Activated naive CD4-positive, alpha-beta T cell (primary cell): Measurements from ENCODE around the gene EDDM13.
"Not testable (repeated sequence)": the region's sequence is repeated elsewhere in the genome, so short reads cannot be mapped to it uniquely, and the experiment has no call there.

Experiments
- DNase-seq, 4 experiments: peaks; one replicate each; lab custom pipeline; 2025; lab: John Stamatoyannopoulos, UW

Gene EDDM13

GRCh38 chr19:56272161-56272798, at the start of gene EDDM13:
EDDM13 (plus strand) TSS chr19:56272748; CDS start chr19:56272835, 87 bp downstream.
- DNase-seq: no peak

GRCh38 chr19:56222901-56223300, 49.6 kb upstream of the EDDM13 start:
- DNase-seq: no peak

DNA sequence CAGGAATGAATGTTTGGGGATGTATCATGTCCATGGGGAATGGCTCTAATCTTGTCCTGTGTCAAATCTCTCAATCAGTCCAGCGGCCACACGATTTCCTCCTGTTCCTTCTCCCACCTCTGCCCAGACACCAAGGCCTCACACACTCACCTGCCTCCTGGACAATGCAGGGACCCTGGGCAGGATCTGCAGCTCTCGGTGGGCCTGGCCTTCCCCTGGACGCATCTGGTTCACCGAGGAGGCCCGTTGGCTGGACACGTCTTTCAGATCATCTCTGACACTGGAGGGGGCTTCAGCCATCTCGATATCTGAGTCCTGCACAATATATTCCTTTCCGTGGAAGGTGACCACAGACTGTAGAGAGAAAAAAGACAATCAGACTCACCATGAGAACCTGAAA, 49.1 kb upstream of the EDDM13 start:
- no peak for DNase-seq

DNA sequence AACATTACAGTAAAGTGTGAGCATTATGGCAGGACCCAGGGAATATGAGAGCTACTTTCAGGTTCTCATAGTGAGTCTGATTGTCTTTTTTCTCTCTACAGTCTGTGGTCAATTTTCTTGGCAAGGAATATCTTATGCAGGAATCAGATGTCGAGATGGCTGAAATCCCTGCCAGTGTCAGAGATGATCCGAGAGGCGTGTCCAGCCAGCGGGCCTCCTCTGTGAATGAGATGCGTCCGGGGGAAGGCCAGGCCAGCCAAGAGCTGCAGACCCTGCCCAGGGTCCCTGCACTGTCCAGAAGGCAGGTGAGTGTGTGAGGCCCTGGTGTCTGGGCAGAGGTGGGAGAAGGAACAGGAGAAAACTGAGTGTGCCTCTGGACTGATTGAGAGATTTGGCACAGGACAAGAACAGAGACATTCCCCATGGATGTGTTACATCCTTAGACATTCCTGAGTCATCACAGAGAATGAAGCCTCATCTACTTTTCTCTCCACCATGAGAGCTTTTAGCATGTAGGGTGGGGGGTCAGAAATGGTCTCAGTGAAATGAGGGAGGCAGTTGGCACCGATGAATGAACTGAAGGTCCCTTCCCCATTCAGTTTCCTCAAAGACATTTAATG, 27.3 kb upstream of the EDDM13 start:
- DNase-seq: no peak

- DNase-seq: not testable (repeated sequence)
Measured at GRCh38 chr19:56245764-56246163, 26.8 kb upstream of the EDDM13 start.

DNA sequence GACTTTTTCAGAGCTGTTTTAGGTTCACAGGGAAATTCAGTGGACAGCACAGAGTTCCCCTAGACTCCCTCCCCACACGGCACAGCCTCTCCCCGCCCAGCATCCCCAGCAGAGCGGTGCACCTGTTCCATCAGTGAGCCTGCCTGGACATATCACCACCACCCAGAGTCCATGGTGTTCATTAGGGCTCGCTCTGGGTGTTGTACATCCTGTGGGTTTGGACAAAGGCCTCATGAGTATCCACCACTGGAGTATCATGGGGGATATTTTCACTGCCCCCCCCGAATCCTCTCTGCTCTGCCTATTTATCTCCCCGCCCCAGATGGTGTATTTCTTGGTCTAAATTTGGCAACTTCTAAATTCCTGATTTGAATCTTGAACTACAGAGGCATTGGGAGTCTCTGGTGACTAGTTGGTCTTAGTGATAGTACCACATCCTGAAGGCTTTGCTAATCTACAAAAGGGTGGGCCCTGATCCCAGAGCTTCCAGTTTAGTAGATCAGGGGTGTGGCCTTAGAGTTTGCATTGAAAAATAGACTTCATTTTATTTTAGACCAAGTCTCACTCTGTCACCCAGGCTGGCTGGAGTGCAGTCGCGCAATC, 23.7 kb upstream of the EDDM13 start:
- not testable (repeated sequence) for DNase-seq

GRCh38 chr19:56252699-56253422, 19.7 kb upstream of the EDDM13 start:
- DNase-seq: peak; percentile 20 to 51 (median 38)

DNA sequence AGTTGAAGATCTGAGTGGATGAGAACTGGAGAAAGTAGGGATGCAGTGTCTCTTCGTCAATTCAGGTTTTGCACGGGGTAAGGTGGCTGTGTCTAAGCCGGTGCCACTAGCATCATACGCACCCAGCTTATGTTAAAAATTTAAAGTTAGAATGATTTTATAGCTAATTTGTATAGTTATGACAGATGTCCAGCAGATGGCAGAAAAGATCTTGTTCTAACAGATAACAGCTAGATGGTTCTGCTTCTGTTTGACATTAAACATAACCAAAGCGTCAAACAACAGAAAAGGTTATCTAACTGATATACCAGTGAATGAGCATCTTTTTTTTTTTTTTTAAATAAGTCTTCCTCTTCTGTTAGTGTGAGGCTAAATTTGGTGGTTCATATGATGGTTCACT, 18.8 kb upstream of the EDDM13 start:
- DNase-seq: no peak

GRCh38 chr19:56258272-56258671, 14.3 kb upstream of the EDDM13 start:
- no peak for DNase-seq

GRCh38 chr19:56261145-56261544, 11.4 kb upstream of the EDDM13 start:
- DNase-seq: no peak

DNA sequence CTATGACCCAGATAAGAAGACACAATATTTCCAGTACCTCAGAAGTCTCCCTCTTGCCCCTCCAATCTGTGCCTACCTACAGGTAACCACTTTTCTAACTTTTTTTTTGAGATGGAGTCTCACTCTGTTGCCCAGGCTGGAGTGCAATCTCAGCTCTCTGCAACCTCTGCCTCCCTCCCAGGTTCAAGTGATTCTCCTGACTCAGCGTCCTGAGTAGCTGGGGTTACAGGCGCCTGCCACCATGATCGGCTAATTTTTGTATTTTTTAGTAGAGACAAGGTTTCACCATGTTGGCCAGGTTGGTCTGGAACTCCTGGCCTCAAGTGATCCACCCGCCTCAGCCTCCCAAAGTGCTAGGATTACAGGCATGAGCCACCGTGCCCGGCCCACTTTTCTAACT, 10.6 kb upstream of the EDDM13 start:
- DNase-seq: not testable (repeated sequence)

GRCh38 chr19:56263319-56263718, 9.2 kb upstream of the EDDM13 start:
- no peak for DNase-seq

DNA sequence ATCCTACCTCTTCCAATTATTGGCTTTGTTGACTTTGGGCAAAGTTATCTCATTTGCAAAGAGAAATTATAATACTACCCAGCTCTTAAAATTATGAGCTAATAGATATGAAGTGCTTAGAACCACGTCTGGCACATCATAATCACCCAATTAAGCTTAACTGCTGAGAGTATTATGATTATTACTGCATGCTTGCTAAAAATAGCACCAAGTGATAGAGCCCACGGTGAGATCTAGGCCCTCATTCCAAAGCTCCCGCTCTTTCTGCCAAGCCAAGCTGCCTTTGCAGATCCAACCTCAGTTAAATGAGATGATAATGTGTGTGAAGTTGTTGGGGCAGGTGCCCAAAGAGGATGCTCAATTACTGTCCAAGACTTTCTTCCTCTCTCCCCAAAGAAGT, 6.5 kb upstream of the EDDM13 start:
- no peak for DNase-seq

DNA sequence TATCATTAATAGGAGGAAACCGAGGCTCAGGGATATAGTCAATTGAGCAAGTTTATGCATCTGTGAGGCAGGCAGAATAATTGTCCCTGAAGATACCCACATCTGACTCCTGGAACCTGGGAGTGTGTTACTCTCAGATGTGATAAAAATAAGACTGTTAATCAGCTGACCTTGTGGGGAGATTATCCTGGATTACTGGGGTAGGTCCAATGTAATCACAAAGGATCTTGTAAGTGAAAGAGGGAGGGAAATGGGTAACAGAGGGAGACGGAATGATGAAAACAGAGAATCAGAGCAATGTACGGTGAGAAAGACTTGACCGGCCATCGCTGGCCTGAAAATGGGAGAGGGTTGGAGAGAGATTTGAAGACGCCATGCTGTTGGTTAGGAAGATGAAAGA, 3.2 kb upstream of the EDDM13 start:
- DNase-seq: no peak

DNA sequence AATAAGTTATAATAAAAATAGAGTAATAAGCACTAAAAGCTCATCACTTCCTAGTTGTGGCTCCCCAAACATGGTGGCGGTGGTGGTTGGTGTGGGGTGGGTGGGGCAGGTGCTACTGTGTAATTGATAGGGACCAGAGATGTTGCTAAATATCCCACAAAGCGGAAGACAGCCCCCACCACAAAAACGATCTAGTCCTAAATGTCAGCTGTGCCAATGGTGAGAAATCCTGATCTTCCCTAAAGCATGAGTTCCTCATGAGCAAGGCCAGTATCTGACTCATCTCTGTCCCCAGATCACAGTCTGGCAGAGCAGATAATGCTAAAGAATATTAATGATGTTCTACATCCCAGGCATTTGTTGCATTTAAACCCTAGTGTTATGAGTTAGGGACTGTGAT, 1.9 kb upstream of the EDDM13 start:
- DNase-seq: no peak

DNA sequence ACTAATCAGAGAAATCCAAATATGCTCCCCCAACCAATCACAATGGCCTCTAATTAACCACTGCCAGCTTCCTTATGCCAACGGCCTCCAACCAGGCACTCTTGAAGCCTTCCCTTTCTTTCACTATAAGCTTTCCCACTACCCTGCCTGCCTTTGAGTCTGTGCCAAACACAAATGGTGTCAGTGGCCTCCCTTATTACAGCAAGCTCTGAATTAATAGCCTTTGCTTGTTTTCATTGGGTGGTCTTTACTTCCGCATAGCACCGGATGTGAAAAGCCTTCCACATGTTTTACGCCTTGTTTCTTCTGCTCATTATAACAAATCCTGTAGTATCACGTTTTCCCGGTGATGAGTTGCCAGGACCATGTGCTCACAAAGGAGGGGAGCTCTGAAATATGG, 1.4 kb upstream of the EDDM13 start:
- DNase-seq: no peak

DNA sequence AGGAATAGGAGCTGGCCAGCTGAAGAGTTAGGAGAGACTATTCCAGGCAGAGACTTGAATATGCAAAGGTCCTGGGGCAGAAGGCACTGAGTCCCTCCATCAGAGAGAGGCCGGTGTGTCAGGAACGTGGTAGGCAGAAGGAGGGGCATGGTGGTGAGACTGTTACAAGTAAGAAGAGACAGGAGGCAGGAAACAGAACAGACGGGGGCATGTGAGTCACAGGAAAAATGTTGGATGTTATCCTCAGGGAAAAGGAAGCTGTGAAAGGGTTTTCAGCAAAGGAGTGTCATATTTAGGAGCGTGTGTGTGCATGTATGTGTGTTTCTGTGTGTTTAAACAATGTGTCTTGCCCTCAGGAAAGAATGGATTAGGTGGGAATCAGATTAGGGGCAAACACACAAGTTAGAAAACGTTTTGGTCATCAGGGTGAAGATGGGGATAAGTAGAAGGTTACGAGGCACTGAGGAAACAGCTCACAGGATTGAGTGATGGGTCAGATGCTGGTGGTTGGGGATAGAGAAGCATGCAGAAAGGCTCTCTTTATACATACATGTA, 1.1 kb downstream of the EDDM13 start:
- no peak for DNase-seq

DNA sequence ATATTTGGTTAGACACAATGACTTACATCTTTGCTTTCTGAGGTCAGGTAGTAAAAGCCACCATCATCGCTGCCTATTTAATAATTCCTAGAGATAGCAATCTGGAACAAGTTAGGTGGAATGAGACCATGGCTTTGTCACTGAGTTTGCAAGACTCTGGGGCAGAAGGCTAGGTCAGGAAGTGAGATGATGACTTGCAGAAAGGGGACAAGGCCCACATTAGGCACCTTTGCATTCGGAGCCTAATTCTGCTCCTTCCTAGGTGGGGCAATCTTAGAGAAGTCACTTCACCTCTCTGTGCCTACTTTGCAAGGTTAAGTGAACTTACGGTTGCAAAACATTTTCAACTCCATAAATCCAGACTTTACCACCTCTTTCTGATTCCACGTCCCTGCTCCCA, 10.3 kb downstream of the EDDM13 start:
- DNase-seq: no peak

- no peak for DNase-seq
Measured at GRCh38 chr19:56284746-56285145, 12.2 kb downstream of the EDDM13 start.

GRCh38 chr19:56290104-56290503, 17.6 kb downstream of the EDDM13 start:
- DNase-seq: no peak

DNA sequence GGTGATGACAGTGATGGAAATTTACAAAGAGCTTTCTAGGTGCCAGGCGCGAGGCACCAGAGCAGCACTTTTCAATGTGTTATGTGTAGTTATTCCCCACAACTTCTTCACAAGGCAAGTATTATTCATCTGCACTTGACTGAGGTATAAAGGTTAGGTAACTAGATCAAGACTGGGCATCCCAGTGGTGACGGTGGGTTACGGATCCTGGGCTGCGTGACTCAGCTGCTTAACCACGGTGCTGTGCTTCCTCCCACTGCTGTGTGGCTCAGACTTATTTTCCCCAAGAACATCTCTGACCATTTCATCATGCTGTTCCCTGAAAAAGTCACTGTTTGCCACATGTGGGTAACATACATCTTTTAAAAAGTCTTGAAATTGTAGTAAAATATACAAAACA, 19.3 kb downstream of the EDDM13 start:
- no peak for DNase-seq

GRCh38 chr19:56294549-56294948, 22.0 kb downstream of the EDDM13 start:
- DNase-seq: no peak
